GM12891 (cell line): ENCODE data around the gene GRIK1.

Experiments
- PAX5 ChIP-seq: IDR thresholded peaks from 2 replicates; pipeline ENCODE4 v1.6.1; 2011; ENCODE audit warnings: low read length, moderate library complexity, mild to moderate bottlenecking; ENCODE audit not compliant: insufficient read depth, severe bottlenecking
- POLR2A ChIP-seq: IDR thresholded peaks from 2 replicates; pipeline ENCODE4 v1.6.1; 2011; ENCODE audit warnings: low read depth, low read length, control low read depth
- POLR2AphosphoS5 ChIP-seq: IDR thresholded peaks from 2 replicates; pipeline ENCODE4 v1.6.1; 2011; ENCODE audit warnings: low read depth, low read length, control low read depth
- SPI1 ChIP-seq: IDR thresholded peaks from 2 replicates; pipeline ENCODE4 v1.6.1; 2011; ENCODE audit warnings: low read depth, low read length, control low read depth
- TAF1 ChIP-seq: IDR thresholded peaks from 2 replicates; pipeline ENCODE4 v1.6.1; 2011; ENCODE audit warnings: low read depth, low read length, control low read depth

DNA sequence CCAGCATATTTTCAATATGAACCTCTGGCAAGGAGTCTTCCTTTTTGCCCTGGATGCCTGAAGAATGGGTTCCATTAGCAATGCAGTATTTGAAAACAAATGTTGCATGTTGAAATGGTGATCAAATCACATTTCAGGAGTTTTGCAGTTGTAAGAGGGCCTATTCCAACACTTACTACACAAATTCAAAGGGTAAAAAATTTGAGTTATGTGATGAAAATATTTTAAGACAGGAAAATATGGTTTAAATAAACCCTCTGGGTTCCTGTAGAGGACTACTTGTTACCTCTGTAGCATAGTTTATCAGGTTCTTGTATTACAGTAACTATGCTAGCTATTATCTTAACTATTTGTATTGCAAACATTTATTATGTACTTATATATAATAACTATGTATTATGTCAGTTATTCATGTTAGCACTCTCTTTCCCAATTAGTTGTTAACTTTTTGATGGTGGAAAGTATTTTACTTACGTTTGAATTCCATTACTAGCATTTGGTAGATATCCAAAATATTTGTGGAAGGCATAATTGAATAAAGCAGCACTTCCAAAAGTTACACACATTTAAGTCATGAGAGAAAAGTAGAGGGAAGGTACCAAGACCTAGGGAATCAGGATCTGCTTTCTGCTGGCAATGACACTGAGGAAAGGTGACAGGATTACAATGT lies 312.9 kb downstream of the GRIK1 start:
- TF ChIP-seq TAF1, result no peak
- TF ChIP-seq POLR2AphosphoS5, result no peak
- TF ChIP-seq POLR2A, result no peak
- TF ChIP-seq SPI1, result no peak
- no peak for TF ChIP-seq PAX5
